22Rv1 (cell line): Measurements from ENCODE around the gene KIF26B.

Experiments used
- H3K27ac ChIP-seq: fragments of 450-650 bp; 2 replicates; pipeline ENCODE4 v1.5.1; 2017
- ZFX ChIP-seq: fragments of 450-650 bp; IDR thresholded peaks from 2 replicates; pipeline ENCODE4 v1.6.1; 2017; ENCODE audit warnings: antibody characterized with exemption, borderline replicate concordance
- TF ChIP-seq, protein P1 (sequence below): fragments of 450-650 bp; IDR thresholded peaks from 2 replicates; pipeline ENCODE4 v1.5.1; 2017; ENCODE audit warnings: mild to moderate bottlenecking

KIF26B gene

DNA sequence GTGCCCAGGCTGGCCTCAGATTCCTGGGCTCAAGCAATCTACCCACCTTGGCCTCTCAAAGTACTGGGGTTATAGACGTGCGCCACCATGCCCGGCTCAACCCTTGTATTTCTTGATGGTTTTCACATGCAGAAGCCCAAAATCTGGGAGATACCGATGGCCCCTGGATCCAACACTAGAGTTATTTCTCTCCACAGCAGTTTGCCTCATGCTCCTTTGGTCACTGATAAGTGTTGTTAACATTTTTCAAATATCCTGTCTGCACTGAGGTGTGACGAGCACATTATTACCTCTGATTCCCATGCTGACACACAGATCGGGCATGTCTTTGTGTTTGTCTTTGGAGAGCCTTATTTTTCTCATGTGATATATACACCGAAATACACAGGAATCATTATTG is 107.0 kb downstream of the KIF26B start:
- TF ChIP-seq, protein P1, sequence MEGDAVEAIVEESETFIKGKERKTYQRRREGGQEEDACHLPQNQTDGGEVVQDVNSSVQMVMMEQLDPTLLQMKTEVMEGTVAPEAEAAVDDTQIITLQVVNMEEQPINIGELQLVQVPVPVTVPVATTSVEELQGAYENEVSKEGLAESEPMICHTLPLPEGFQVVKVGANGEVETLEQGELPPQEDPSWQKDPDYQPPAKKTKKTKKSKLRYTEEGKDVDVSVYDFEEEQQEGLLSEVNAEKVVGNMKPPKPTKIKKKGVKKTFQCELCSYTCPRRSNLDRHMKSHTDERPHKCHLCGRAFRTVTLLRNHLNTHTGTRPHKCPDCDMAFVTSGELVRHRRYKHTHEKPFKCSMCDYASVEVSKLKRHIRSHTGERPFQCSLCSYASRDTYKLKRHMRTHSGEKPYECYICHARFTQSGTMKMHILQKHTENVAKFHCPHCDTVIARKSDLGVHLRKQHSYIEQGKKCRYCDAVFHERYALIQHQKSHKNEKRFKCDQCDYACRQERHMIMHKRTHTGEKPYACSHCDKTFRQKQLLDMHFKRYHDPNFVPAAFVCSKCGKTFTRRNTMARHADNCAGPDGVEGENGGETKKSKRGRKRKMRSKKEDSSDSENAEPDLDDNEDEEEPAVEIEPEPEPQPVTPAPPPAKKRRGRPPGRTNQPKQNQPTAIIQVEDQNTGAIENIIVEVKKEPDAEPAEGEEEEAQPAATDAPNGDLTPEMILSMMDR: no peak
- no peak for TF ChIP-seq ZFX
- H3K27ac ChIP-seq: no peak overlapping the region

DNA sequence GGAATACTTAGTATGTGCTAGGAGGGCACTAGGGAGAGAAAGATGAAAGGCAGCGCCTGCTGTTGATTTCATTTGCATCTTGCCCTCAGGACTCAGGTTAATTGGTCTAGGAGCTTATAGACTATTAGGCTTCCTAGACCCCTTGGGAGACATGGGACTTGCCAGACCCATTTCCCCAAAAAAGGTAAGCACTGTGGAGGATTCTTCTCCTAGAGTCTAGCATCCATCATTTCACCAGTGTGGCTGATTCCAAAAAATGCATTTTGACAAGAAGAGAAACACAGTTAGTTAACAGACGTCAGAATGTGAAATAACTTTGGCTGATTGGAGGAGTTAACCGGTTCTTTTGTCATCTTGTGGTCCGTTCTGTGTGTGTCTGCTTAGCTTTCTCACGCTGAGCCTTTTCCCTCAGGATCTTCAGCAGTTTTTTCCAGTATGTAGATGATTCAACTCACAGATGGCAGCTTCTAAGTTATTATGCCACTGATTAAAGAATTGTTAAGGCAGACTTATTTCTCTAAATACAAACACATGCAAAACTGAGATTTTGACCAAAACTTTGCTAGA is 108.8 kb downstream of the KIF26B start:
- TF ChIP-seq, protein P1: no peak
- TF ChIP-seq ZFX: no peak
- no peak overlapping the region for H3K27ac ChIP-seq

DNA sequence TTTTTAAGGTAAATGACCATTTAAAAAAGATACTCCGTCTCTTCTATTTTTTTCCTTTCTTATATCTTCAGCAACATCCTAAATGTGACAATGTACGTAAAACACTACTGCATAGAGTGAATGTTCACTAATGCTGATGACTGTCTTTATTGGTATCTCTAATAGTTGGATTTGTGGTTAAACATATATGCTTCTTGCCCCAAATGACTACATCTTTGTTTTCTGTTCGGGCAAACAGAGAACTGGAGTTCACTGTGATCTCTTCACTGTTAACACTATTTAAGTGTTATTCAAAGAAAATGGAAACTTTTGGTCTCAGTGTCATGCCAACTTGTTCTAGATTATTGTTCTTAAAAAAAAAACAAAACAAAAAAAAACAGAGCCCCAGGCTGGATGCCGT is 109.4 kb downstream of the KIF26B start:
- no peak overlapping the region for H3K27ac ChIP-seq
- TF ChIP-seq, protein P1: no peak
- TF ChIP-seq ZFX: no peak

DNA sequence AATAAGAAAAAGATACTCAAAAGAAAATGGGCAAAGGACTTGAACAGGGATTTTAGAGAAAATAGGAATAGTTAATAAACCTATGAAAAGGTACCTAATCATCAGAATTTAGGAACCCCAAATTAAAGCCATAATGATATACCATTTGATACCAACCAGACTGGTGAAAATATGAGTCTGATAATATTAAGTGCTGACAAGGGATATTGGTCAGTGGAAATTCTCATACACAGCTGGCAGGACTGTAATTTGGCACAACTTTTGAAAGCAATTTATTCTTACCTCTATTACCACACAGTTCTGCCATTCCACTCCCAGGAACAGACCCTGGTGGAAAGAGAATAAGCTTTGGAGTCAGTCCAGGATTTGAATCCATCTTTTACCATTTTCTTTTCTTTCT is 111.3 kb downstream of the KIF26B start:
- no peak overlapping the region for H3K27ac ChIP-seq
- no peak for TF ChIP-seq ZFX
- TF ChIP-seq, protein P1: no peak

DNA sequence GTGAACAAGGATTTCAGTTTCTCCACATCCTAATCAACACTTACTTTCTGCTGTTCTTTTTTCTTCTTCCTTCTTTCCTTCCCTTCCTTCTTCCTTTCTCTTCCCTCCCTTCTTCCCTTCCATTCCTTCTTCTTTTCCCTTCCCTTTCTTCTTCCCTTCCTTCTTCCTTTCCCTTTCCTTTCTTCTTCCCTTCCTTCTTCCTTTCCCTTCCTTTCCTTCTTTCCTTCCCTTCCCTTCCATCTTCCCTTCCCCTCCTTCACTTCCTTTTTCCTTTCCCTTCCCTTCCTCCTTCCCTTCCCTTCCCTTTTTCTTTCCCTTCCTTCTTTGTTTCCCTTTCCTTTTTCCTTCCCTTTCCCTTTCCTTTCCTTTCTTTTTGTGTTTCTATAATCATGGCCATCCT is 115.3 kb downstream of the KIF26B start:
- TF ChIP-seq, protein P1: no peak
- no peak for TF ChIP-seq ZFX
- no peak overlapping the region for H3K27ac ChIP-seq

DNA sequence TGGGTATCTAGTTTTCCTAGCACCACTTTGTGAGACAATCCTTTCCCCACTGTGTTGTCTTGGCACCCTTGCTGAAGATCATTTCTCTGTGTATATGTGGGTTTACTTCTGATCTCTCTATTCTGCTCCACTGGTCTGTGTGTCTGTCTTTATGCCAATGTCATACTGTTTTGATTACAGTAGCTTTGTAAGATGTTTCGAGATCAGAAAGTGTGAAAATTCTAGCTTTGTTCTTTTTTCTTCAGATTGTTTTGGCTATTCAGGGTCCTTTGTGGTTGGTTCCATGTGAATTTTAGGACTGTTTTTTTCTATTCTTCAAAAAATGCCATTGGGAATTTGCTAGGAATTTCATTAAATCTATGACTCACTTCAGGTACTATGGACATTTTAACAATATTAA is 116.2 kb downstream of the KIF26B start:
- no peak overlapping the region for H3K27ac ChIP-seq

DNA sequence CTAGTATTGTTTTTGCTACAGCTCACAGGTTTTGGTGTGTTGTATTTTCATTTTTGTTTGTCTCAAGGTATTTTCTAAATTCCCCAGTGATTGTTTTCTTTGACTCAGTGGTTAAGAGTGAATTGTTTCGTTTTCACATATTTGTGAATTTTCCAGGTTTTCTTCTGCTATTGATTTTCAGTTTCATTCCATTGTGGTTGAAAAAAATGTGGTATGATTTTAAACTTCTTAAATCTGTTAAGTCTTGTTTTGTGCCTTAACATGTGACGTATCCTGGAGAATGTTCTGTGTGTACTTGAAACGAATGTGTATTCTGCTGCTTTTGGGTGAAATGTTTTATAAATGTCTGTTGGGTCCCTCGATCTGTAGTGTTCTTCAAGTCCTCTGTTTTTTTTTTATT is 117.9 kb downstream of the KIF26B start:
- H3K27ac ChIP-seq: no peak overlapping the region
- no peak for TF ChIP-seq ZFX
- TF ChIP-seq, protein P1: no peak

More for the DNA sequence above, 116.2 kb downstream of the KIF26B start:
- no peak for TF ChIP-seq ZFX
- TF ChIP-seq, protein P1: no peak
